GM23338 (cell line): Measurements from ENCODE around the gene CATSPERZ. TPM values are rescaled to one million over a fixed set of nuclear protein-coding genes. Genes with fewer than 3 reads are reported as not detected.
A peak's percentile ranks its signal among the peaks of the same experiment; 100 is the strongest.

Experiments
- ATAC-seq: fragments of 200-7000 bp; cut with Tn5 transposase; 3 replicates; pipeline ENCODE4 v1.9.1; 2020
- DNase-seq: peaks from one replicate; pipeline ENCODE4 v3.0.0-alpha.2; 2015; ENCODE audit warnings: low spot score
- H2AFZ ChIP-seq: fragments of 200-600 bp; sonication (generic); 2 replicates; pipeline ENCODE4 v1.8.0; 2016; ENCODE audit warnings: antibody characterized with exemption, mild to moderate bottlenecking, moderate library complexity
- H3F3A ChIP-seq: fragments of 200-600 bp; sonication (generic); replicated peaks from 2 replicates; pipeline ENCODE4 v1.8.0; 2017; ENCODE audit warnings: antibody characterized with exemption, mixed run types, low read depth
- H3K27ac ChIP-seq: fragments of 200-600 bp; sonication (generic); 2 replicates; pipeline ENCODE4 v1.6.1; 2016; ENCODE audit warnings: low read depth
- H3K27me3 ChIP-seq: fragments of 200-600 bp; sonication (generic); 2 replicates; pipeline ENCODE4 v1.8.0; 2016; ENCODE audit warnings: mild to moderate bottlenecking, mixed run types, moderate library complexity; ENCODE audit not compliant: insufficient read depth
- H3K36me3 ChIP-seq: fragments of 200-600 bp; sonication (generic); 2 replicates; pipeline ENCODE4 v1.8.0; 2016; ENCODE audit warnings: mild to moderate bottlenecking; ENCODE audit not compliant: insufficient read depth
- H3K4me1 ChIP-seq: fragments of 200-600 bp; sonication (generic); 2 replicates; pipeline ENCODE4 v1.8.0; 2016; ENCODE audit warnings: mild to moderate bottlenecking, moderate library complexity; ENCODE audit not compliant: insufficient read depth
- H3K4me2 ChIP-seq: fragments of 200-600 bp; sonication (generic); 2 replicates; pipeline ENCODE4 v1.7.1; 2017; ENCODE audit warnings: mixed run types
- H3K4me3 ChIP-seq: fragments of 200-600 bp; sonication (generic); 2 replicates; pipeline ENCODE4 v1.6.1; 2016; ENCODE audit warnings: mixed run types
- H3K79me2 ChIP-seq: fragments of 200-600 bp; sonication (generic); replicated peaks from 2 replicates; pipeline ENCODE4 v1.8.0; 2017; ENCODE audit warnings: mild to moderate bottlenecking; ENCODE audit not compliant: insufficient read depth
- H3K9me2 ChIP-seq: fragments of 200-600 bp; sonication (generic); 2 replicates; pipeline ENCODE4 v1.8.0; 2017; ENCODE audit not compliant: insufficient read depth
- H4K20me1 ChIP-seq: fragments of 200-600 bp; sonication (generic); replicated peaks from 2 replicates; pipeline ENCODE4 v1.8.0; 2017; ENCODE audit warnings: mild to moderate bottlenecking; ENCODE audit not compliant: insufficient read depth
- H3K27ac Mint-ChIP-seq: 2 replicates; pipeline ENCODE4 v1.8.0; 2020; ENCODE audit warnings: inconsistent platforms, mild to moderate bottlenecking, moderate library complexity, mixed read lengths
- H3K27me3 Mint-ChIP-seq: 3 replicates; pipeline ENCODE4 v1.8.0; 2022; ENCODE audit warnings: low read depth, mild to moderate bottlenecking, moderate library complexity, mixed read lengths, inconsistent platforms; ENCODE audit not compliant: insufficient read depth, poor library complexity
- H3K36me3 Mint-ChIP-seq: 3 replicates; pipeline ENCODE4 v1.8.0; 2021; ENCODE audit warnings: low read depth, mild to moderate bottlenecking, inconsistent platforms, moderate library complexity, mixed read lengths
- H3K4me1 Mint-ChIP-seq: 3 replicates; pipeline ENCODE4 v1.8.0; 2020; ENCODE audit warnings: mild to moderate bottlenecking, inconsistent platforms, mixed read lengths
- H3K4me3 Mint-ChIP-seq: 3 replicates; pipeline ENCODE4 v1.8.0; 2021; ENCODE audit warnings: moderate library complexity, mild to moderate bottlenecking, inconsistent platforms, mixed read lengths
- H3K9me3 Mint-ChIP-seq: 3 replicates; pipeline ENCODE4 v1.8.0; 2020; ENCODE audit warnings: moderate library complexity, mild to moderate bottlenecking, inconsistent platforms, mixed read lengths
- CREB1 ChIP-seq: fragments of 250-450 bp; sonication (Bioruptor Pico); IDR thresholded peaks from 2 replicates; pipeline ENCODE4 v1.5.0; 2020; ENCODE audit warnings: low read depth, mild to moderate bottlenecking, moderate library complexity
- CTCF ChIP-seq, 2 experiments: fragments of 200-600 bp in 1 of 2; sonication (generic) in 1 of 2; conservative IDR thresholded peaks; 2 replicates each; pipeline versions ENCODE4 v1.5.1 to v1.6.1; 2016 to 2017; ENCODE audit warnings: antibody characterized with exemption in 2 of 2, low read depth in 2 of 2, mild to moderate bottlenecking in 2 of 2, moderate library complexity in 1 of 2
- EZH2 ChIP-seq: fragments of 200-600 bp; sonication (generic); IDR thresholded peaks from one replicate; pipeline ENCODE4 v1.8.0; 2017; ENCODE audit warnings: antibody characterized with exemption, mild to moderate bottlenecking, low read depth; ENCODE audit not compliant: unreplicated experiment
- EZH2phosphoT487 ChIP-seq: fragments of 200-600 bp; sonication (generic); IDR thresholded peaks from one replicate; pipeline ENCODE4 v1.8.1; 2018; ENCODE audit warnings: antibody characterized with exemption; ENCODE audit not compliant: unreplicated experiment
- NANOG ChIP-seq: IDR thresholded peaks from 2 replicates; pipeline ENCODE4 v1.6.1; 2016; ENCODE audit warnings: antibody characterized with exemption, borderline replicate concordance
- POLR2AphosphoS5 ChIP-seq: IDR thresholded peaks from 2 replicates; pipeline ENCODE4 v1.6.1; 2016; ENCODE audit warnings: antibody characterized with exemption, low read depth
- REST ChIP-seq: IDR thresholded peaks from one replicate; pipeline ENCODE4 v1.6.1; 2018; ENCODE audit warnings: antibody characterized with exemption; ENCODE audit not compliant: unreplicated experiment
- ZNF331 ChIP-seq: fragments of 250-450 bp; sonication (Bioruptor Pico); IDR thresholded peaks from 2 replicates; pipeline ENCODE4 v1.5.0; 2020; ENCODE audit warnings: low read depth, mild to moderate bottlenecking, moderate library complexity
- polyA plus RNA-seq: library from polyadenylated mRNA; unstranded; fragments of >200 nt; fragmentation: Nextera tagmentation; extraction: Ambion mirVana; gene quantifications from 2 replicates; pipeline ENCODE4 v1.2.1, GENCODE V29; 2016
- total RNA-seq: library from RNA; depleted of rRNA; stranded (reverse); fragments of >200 nt; shearing (Covaris generic); gene quantifications from 2 replicates; pipeline ENCODE4 v1.2.3, GENCODE V29; 2014

The CATSPERZ gene
- total and polyA plus RNA-seq, 2 experiments from 2014 or later, result 0.99 TPM; not detected in 1

- TF ChIP-seq REST, result no peak
- no peak for TF ChIP-seq EZH2
- no peak; the same call in 1 of the 2 replicates for TF ChIP-seq CREB1 (CRISPR knock-in tag)
- TF ChIP-seq CTCF (conservative IDR thresholded peaks at IDR 0.05; ENCODE audit: low read depth in 2 of 2), result no peak
- TF ChIP-seq POLR2AphosphoS5, result no peak; the same call in 1 of the 2 replicates
- no peak for TF ChIP-seq ZNF331 (CRISPR knock-in tag)
- no peak for TF ChIP-seq NANOG
- no peak for TF ChIP-seq EZH2phosphoT487
Observed at GRCh38 chr11:64284962-64285884, 14.9 kb upstream of the CATSPERZ start, which contains the start of gene GPR137 (continued).

GRCh38 chr11:64285885-64286800, 14.0 kb upstream of the CATSPERZ start:
- peak overlapping the region; percentile 65 for H3K4me3 Mint-ChIP-seq
- ATAC-seq (no peak; the same call in 2 of the 3 replicates), DNase-seq (no peak)
- no peaks in the 10 kb centered on the region; the same call in 1 of the 3 replicates for H3K9me3 Mint-ChIP-seq
- H3K27ac ChIP-seq, result no peak overlapping the region
- peaks cover 8% of the 10 kb centered on the region; the same call in 2 of the 3 replicates for H3K36me3 Mint-ChIP-seq
- TF ChIP-seq CREB1 (CRISPR knock-in tag) (no peak), POLR2AphosphoS5 (peak; percentile 57)
- peaks cover 39% of the 10 kb centered on the region for H3K27me3 Mint-ChIP-seq
- peaks cover 11% of the 10 kb centered on the region for H3K4me1 Mint-ChIP-seq
- no peak overlapping the region for H3K27ac Mint-ChIP-seq
- peak overlapping the region; percentile 99 for H3K4me2 ChIP-seq
- peaks cover 8% of the 10 kb centered on the region for H3K4me1 ChIP-seq
- H3K79me2 ChIP-seq, result no peaks in the 10 kb centered on the region
- peaks cover 33% of the 10 kb centered on the region for H3K27me3 ChIP-seq
- H4K20me1 ChIP-seq, result no peaks in the 10 kb centered on the region
- peak overlapping the region; percentile 69; the same call in 1 of the 2 replicates for H2AFZ ChIP-seq
- no peaks in the 10 kb centered on the region for H3K36me3 ChIP-seq
- H3K4me3 ChIP-seq, result peak overlapping the region; percentile 95
- peaks cover 13% of the 10 kb centered on the region; the same call in 1 of the 2 replicates for H3F3A ChIP-seq
- no peaks in the 10 kb centered on the region for H3K9me2 ChIP-seq
